Kidney glomerular epithelial cell (primary cell): ENCODE measurements around the gene LRRD1.
"Not testable (repeated sequence)": the region's sequence is repeated elsewhere in the genome, so short reads cannot be mapped to it uniquely, and the experiment has no call there.

Experiments used
- DNase-seq: peaks from one replicate; lab custom pipeline; 2025; lab: John Stamatoyannopoulos, UW

LRRD1 gene

GRCh38 chr7:92141161-92141560 lies 37.8 kb downstream of the LRRD1 start:
- DNase-seq: no peak

GRCh38 chr7:92137557-92137956 lies 41.4 kb downstream of the LRRD1 start:
- no peak for DNase-seq

- no peak for DNase-seq
Observed at GRCh38 chr7:92135052-92135889, 43.7 kb downstream of the LRRD1 start.

GRCh38 chr7:92134271-92135051 lies 44.5 kb downstream of the LRRD1 start, which contains the start of gene CYP51A1:
TSS of gene CYP51A1 (minus strand) at chr7:92134477. CDS start at chr7:92134364, 113 bp downstream.
- DNase-seq: peak; percentile 88

- DNase-seq: peak; percentile 36
Observed at GRCh38 chr7:92133737-92134270, 45.1 kb downstream of the LRRD1 start.

- no peak for DNase-seq
Observed at GRCh38 chr7:92133133-92133736, 45.7 kb downstream of the LRRD1 start.

- no peak for DNase-seq
Observed at GRCh38 chr7:92131764-92132330, 47.1 kb downstream of the LRRD1 start.

- DNase-seq: no peak
Observed at GRCh38 chr7:92131093-92131492, 47.8 kb downstream of the LRRD1 start.

GRCh38 chr7:92121681-92122080 lies 57.3 kb downstream of the LRRD1 start:
- no peak for DNase-seq

GRCh38 chr7:92119213-92119759 lies 59.7 kb downstream of the LRRD1 start:
- DNase-seq: no peak

- no peak for DNase-seq
Observed at GRCh38 chr7:92116949-92117348, 62.0 kb downstream of the LRRD1 start.

- DNase-seq: no peak
Observed at GRCh38 chr7:92115821-92116220, 63.1 kb downstream of the LRRD1 start.

- DNase-seq: no peak
Observed at GRCh38 chr7:92110857-92111256, 68.1 kb downstream of the LRRD1 start.

- no peak for DNase-seq
Observed at GRCh38 chr7:92108821-92109220, 70.1 kb downstream of the LRRD1 start.

GRCh38 chr7:92102862-92103261 lies 76.1 kb downstream of the LRRD1 start:
- DNase-seq: not testable (repeated sequence)

GRCh38 chr7:92100534-92100933 lies 78.4 kb downstream of the LRRD1 start:
- no peak for DNase-seq

- DNase-seq: no peak
Observed at GRCh38 chr7:92095380-92095779, 83.6 kb downstream of the LRRD1 start.
